Skeletal muscle satellite cell (primary cell): Measurements from ENCODE around the gene GPRC5B.

Source experiments
- H3K27me3 ChIP-seq: 2 replicates; pipeline ENCODE4 v1.7.0; 2013; ENCODE audit warnings: low read length; ENCODE audit not compliant: control insufficient read depth, insufficient read depth
- H3K36me3 ChIP-seq: 2 replicates; pipeline ENCODE4 v1.7.0; 2013; ENCODE audit warnings: mild to moderate bottlenecking, control low read depth, low read length; ENCODE audit not compliant: insufficient read depth
- H3K4me1 ChIP-seq: 2 replicates; pipeline ENCODE4 v1.7.0; 2013; ENCODE audit warnings: low read length; ENCODE audit not compliant: control insufficient read depth, insufficient read depth
- H3K4me2 ChIP-seq: 2 replicates; pipeline ENCODE4 v1.7.0; 2013; ENCODE audit warnings: mild to moderate bottlenecking, low read length
- H3K4me3 ChIP-seq: 2 replicates; pipeline ENCODE4 v1.7.0; 2013; ENCODE audit warnings: low read length
- H3K9ac ChIP-seq: 2 replicates; pipeline ENCODE4 v1.7.0; 2013; ENCODE audit warnings: mild to moderate bottlenecking, low read depth, low read length, moderate library complexity
- H3K9me3 ChIP-seq: replicated peaks from 2 replicates; pipeline ENCODE4 v1.7.0; 2013; ENCODE audit warnings: mild to moderate bottlenecking, control low read depth, low read length

GPRC5B gene

DNA sequence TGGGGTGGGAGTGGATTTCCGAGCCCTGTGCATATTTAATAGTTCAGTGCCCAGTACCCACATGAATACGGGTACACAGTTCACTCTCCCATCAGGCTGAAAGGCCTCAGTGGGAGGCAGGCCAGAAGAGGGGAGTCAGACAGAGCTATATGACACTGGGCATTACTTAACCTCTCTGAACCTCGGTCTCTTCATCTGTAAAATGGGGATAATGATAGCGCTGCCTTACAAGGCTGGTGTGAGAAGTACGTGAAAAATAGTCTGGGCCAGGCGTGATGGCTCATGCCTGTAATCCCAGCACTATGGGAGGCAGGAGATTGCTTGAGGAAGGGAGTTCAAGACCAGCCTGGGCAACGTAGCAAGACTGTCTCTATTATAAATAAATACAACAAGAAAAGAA lies 3.6 kb downstream of the GPRC5B start:
- Histone ChIP-seq H3K4me3 (no peak overlapping the region), H3K4me2 (no peak overlapping the region), H3K36me3 (no peaks in the 10 kb centered on the region), H3K27me3 (peaks cover 14% of the 10 kb centered on the region), H3K4me1 (peaks cover 8% of the 10 kb centered on the region), H3K9ac (no peak overlapping the region), H3K9me3 (no peaks in the 10 kb centered on the region)

DNA sequence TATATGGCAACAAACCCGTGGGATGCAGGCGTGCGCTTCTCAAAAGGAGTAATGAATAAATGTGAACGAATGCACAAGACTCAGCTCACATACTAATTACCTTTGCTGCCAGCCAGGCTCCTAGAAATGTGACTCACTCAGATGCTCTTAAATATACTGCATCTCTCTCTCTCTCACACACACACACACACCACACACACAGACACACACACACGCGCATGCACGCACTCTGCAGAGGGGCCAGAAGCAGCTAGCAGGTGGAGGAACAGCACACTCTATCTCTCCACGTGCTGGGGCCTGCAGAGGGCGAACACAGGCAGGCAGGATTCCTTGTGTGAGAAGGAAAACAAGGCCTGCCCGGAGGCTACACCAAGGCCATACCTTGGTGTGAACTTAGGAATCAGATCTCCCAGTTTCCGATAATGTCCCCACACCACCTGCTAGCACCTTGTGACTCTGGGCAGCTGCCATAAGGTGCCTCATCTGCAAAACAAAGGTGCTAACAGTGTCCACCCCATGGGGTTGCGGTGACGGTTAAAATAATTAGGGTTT lies 5.3 kb downstream of the GPRC5B start:
- H3K4me2 ChIP-seq, result no peak overlapping the region
- no peaks in the 10 kb centered on the region for H3K9me3 ChIP-seq
- no peaks in the 10 kb centered on the region for H3K36me3 ChIP-seq
- H3K4me1 ChIP-seq, result no peaks in the 10 kb centered on the region
- no peak overlapping the region for H3K4me3 ChIP-seq
- H3K9ac ChIP-seq, result no peak overlapping the region
- H3K27me3 ChIP-seq, result peaks cover 14% of the 10 kb centered on the region

GRCh38 chr16:19878757-19879156 lies 5.9 kb downstream of the GPRC5B start:
- Histone ChIP-seq H3K4me3 (no peak overlapping the region), H3K9me3 (no peaks in the 10 kb centered on the region), H3K4me1 (no peaks in the 10 kb centered on the region), H3K27me3 (peaks cover 14% of the 10 kb centered on the region), H3K9ac (no peak overlapping the region), H3K36me3 (no peaks in the 10 kb centered on the region), H3K4me2 (no peak overlapping the region)

GRCh38 chr16:19876501-19877059 lies 8.1 kb downstream of the GPRC5B start:
- H3K36me3 ChIP-seq, result peaks cover 5% of the 10 kb centered on the region
- no peaks in the 10 kb centered on the region for H3K4me1 ChIP-seq
- no peaks in the 10 kb centered on the region for H3K9me3 ChIP-seq
- H3K4me2 ChIP-seq, result no peak overlapping the region
- H3K9ac ChIP-seq, result no peak overlapping the region
- H3K4me3 ChIP-seq, result no peak overlapping the region
- H3K27me3 ChIP-seq, result no peaks in the 10 kb centered on the region

DNA sequence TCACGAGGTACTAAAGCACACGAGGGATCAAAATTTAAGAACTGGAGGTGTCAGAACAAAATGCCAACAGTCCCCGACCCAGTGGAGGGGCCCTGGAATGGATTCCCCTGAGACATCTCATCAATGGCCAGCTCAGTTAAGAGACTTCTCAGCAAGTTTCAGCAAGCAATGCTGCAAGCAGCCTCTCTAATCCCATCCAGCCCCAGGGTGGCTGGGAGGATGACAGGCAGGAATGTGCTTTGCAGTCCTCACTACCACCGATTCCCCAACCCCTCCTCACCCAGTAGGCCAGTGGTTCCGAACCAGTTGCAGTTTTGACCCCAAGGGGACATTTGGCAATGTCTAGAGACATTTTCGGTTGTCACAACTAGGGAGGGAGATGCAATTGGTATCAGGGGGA lies 8.7 kb downstream of the GPRC5B start:
- no peaks in the 10 kb centered on the region for H3K27me3 ChIP-seq
- H3K4me1 ChIP-seq, result no peaks in the 10 kb centered on the region
- no peaks in the 10 kb centered on the region for H3K9me3 ChIP-seq
- H3K4me2 ChIP-seq, result no peak overlapping the region
- no peak overlapping the region for H3K9ac ChIP-seq
- peaks cover 5% of the 10 kb centered on the region for H3K36me3 ChIP-seq
- no peak overlapping the region for H3K4me3 ChIP-seq

DNA sequence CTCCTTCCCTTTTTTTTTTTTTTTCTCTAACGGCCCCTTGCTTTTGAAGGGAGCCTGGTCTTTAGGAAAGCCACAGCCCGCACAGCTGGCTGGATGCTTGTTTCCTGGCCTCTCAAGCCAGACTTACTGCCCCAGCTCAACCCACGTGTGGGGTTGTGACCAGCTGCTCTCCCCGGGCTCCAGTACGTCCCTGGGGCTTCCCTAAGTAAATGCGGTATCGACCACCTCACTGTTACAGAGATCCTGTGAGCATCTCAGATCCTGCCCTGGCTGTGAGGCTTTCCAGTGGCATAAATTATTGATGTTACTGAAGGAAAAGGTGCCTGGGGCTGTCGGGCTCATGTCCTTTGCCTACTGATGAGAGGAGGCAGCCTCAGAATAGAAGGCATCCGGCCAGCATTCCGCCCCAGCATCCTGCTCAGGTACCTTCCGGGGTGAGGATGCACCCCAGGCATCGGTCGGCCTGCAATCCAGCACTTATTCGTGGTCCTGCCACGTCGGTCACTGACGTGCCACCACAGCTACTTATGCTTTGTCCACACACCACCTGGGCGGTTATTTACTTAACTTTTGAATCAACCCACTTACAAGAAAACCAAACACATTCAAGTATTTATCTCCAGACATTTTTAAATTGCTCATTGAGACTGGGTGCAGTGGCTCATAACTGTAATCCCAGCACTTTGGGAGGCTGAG lies 9.6 kb downstream of the GPRC5B start:
- Histone ChIP-seq H3K36me3 (peaks cover 5% of the 10 kb centered on the region), H3K4me3 (no peak overlapping the region), H3K9ac (no peak overlapping the region), H3K27me3 (no peaks in the 10 kb centered on the region), H3K4me2 (no peak overlapping the region), H3K4me1 (no peaks in the 10 kb centered on the region), H3K9me3 (no peaks in the 10 kb centered on the region)

DNA sequence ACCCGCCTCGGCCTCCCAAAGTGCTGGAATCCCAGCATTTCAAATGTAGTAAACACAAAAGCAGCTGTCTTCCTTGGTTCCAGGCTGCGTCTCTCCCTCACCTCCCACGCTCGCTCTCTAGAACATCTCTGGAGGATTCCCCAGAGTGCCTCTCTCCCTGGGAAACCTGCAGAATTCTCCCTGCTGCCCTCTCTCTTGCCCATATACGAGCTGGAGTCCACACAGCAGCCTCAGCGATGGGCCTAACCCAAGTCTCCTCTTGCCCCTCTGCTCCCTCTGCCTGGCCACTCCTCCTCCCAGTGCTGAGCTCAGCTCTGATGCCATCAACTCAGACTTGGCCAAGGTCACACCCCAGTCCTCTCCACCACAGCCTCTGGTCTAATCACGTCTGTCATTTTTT lies 10.6 kb downstream of the GPRC5B start:
- Histone ChIP-seq H3K4me2 (no peak overlapping the region), H3K4me1 (no peaks in the 10 kb centered on the region), H3K36me3 (peaks cover 5% of the 10 kb centered on the region), H3K4me3 (no peak overlapping the region), H3K9ac (no peak overlapping the region), H3K27me3 (no peaks in the 10 kb centered on the region), H3K9me3 (no peaks in the 10 kb centered on the region)

DNA sequence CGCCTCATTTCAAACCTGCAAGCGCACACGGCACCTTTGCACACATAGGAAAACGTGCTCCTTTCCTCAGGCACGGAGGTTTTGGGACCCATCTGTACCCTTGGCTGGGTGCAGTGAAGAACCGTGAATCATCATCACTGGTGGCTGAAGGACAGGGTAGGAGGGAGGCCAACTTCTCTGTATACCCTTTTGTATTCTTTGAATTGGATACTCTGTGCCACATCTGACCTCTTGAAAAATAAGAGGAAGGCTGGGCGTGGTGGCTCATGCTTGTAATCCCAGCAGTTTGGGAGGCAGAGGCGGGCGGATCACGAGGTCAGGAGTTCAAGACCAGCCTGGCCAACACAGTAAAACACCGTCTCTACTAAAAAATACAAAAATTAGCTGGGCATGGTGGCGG lies 11.7 kb downstream of the GPRC5B start:
- Histone ChIP-seq H3K36me3 (peaks cover 5% of the 10 kb centered on the region), H3K4me2 (no peak overlapping the region), H3K4me3 (no peak overlapping the region), H3K9me3 (no peaks in the 10 kb centered on the region), H3K27me3 (no peaks in the 10 kb centered on the region), H3K9ac (no peak overlapping the region), H3K4me1 (no peaks in the 10 kb centered on the region)

GRCh38 chr16:19872179-19872863 lies 12.3 kb downstream of the GPRC5B start:
- no peak overlapping the region for H3K9ac ChIP-seq
- H3K4me2 ChIP-seq, result no peak overlapping the region
- H3K36me3 ChIP-seq, result peaks cover 5% of the 10 kb centered on the region
- no peak overlapping the region for H3K4me3 ChIP-seq
- H3K9me3 ChIP-seq, result no peaks in the 10 kb centered on the region
- no peaks in the 10 kb centered on the region for H3K27me3 ChIP-seq
- H3K4me1 ChIP-seq, result no peaks in the 10 kb centered on the region

DNA sequence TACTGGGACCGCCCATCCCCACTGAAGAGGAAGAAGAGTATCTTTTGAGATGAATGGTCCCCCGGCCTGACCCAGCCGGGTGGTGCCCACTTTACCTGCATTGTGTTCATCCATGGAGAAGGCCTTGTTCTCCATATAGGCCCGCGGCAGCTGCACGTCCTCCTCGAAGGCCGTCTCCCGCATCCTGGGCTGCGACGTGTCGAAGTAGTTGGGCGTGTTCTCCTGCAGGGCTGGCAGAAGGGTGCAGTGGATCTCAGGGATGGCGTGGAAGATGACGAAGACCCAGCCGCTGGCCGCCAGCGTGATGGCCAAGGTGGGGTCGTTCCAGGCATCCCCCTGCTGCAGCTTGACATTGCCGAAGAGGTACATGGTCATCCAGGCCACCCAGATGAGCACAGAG lies 12.9 kb downstream of the GPRC5B start:
- Histone ChIP-seq H3K9ac (no peak overlapping the region), H3K27me3 (no peaks in the 10 kb centered on the region), H3K36me3 (peaks cover 5% of the 10 kb centered on the region), H3K4me2 (no peak overlapping the region), H3K4me1 (no peaks in the 10 kb centered on the region), H3K4me3 (no peak overlapping the region), H3K9me3 (no peaks in the 10 kb centered on the region)

DNA sequence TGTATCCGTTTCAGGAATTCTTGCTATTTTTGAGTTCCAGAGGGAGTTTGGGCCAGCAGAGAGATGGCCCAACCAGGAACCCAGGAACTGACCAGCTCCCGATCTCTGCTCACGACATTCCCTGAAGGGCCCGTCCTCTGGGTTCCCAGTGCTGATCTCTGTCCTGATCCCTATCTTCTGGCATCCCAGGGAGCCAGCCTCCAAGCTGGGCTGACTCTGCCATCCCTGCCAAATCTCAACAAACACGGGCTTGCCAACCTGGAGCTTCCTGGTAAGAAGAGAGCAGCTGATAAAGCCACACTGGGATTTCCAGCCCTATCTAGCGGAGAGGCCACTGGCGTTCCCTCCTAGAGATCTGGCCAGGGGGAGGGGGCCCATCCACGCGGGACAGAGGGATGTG lies 16.2 kb downstream of the GPRC5B start:
- H3K4me3 ChIP-seq, result no peak overlapping the region
- H3K4me1 ChIP-seq, result no peaks in the 10 kb centered on the region
- H3K36me3 ChIP-seq, result peaks cover 5% of the 10 kb centered on the region
- no peaks in the 10 kb centered on the region for H3K9me3 ChIP-seq
- H3K9ac ChIP-seq, result no peak overlapping the region
- no peak overlapping the region for H3K4me2 ChIP-seq
- no peaks in the 10 kb centered on the region for H3K27me3 ChIP-seq
